HG03103 (cell line): ENCODE measurements around the gene MYBPC3.
A peak's percentile ranks its signal among the peaks of the same experiment; 100 is the strongest.

Source experiments
- ATAC-seq: cut with Tn5 transposase; IDR thresholded peaks from one replicate; pipeline ENCODE4 v1.9.1; 2021; ENCODE audit warnings: low read depth; ENCODE audit not compliant: unreplicated experiment

MYBPC3 gene

GRCh38 chr11:47352556-47352955, at the start of gene MYBPC3:
TSS of gene MYBPC3 (minus strand) at chr11:47352702. CDS start at chr11:47352647, 55 bp downstream.
- ATAC-seq, result no peak

GRCh38 chr11:47400768-47401279, 48.3 kb upstream of the MYBPC3 start:
- peak; percentile 70 for ATAC-seq

- peak; percentile 34 for ATAC-seq
Observed at GRCh38 chr11:47399860-47400767, 47.6 kb upstream of the MYBPC3 start.

GRCh38 chr11:47398551-47398950, 46.0 kb upstream of the MYBPC3 start:
- ATAC-seq, result no peak

- no peak for ATAC-seq
Observed at GRCh38 chr11:47398011-47398410, 45.5 kb upstream of the MYBPC3 start.

- ATAC-seq, result no peak
Observed at GRCh38 chr11:47396049-47396320, 43.5 kb upstream of the MYBPC3 start.

- no peak for ATAC-seq
Observed at GRCh38 chr11:47395223-47396048, 42.9 kb upstream of the MYBPC3 start.

GRCh38 chr11:47394322-47395222, 42.1 kb upstream of the MYBPC3 start:
- no peak for ATAC-seq

GRCh38 chr11:47394050-47394321, 41.5 kb upstream of the MYBPC3 start:
- ATAC-seq, result no peak

GRCh38 chr11:47393163-47394049, 40.9 kb upstream of the MYBPC3 start:
- ATAC-seq, result no peak

GRCh38 chr11:47392546-47393162, 40.2 kb upstream of the MYBPC3 start:
- ATAC-seq, result no peak

GRCh38 chr11:47391711-47392432, 39.4 kb upstream of the MYBPC3 start:
- no peak for ATAC-seq

GRCh38 chr11:47391077-47391583, 38.6 kb upstream of the MYBPC3 start:
- no peak for ATAC-seq

- ATAC-seq, result no peak
Observed at GRCh38 chr11:47390422-47390760, 37.9 kb upstream of the MYBPC3 start.

- no peak for ATAC-seq
Observed at GRCh38 chr11:47389577-47390421, 37.3 kb upstream of the MYBPC3 start.

GRCh38 chr11:47388697-47389576, 36.4 kb upstream of the MYBPC3 start:
- ATAC-seq, result no peak
